GM21786 (cell line): Measurements from ENCODE around the gene CFTR.
"Not testable (repeated sequence)": the region's sequence is repeated elsewhere in the genome, so short reads cannot be mapped to it uniquely, and the experiment has no call there.

Experiments
- ATAC-seq: cut with Tn5 transposase; IDR thresholded peaks from one replicate; pipeline ENCODE4 v1.9.1; 2021; ENCODE audit not compliant: unreplicated experiment

Gene CFTR

GRCh38 chr7:117683430-117684175 is 203.8 kb downstream of the CFTR start:
- no peak for ATAC-seq

GRCh38 chr7:117685795-117686194 is 206.0 kb downstream of the CFTR start:
- ATAC-seq = no peak

GRCh38 chr7:117686311-117686935 is 206.6 kb downstream of the CFTR start:
- ATAC-seq = no peak

- no peak for ATAC-seq
Observed at GRCh38 chr7:117688126-117688525, 208.3 kb downstream of the CFTR start.

GRCh38 chr7:117689406-117689805 is 209.6 kb downstream of the CFTR start:
- ATAC-seq = no peak

GRCh38 chr7:117690147-117690546 is 210.3 kb downstream of the CFTR start:
- ATAC-seq = no peak

GRCh38 chr7:117692338-117692737 is 212.5 kb downstream of the CFTR start:
- no peak for ATAC-seq

GRCh38 chr7:117698018-117698417 is 218.2 kb downstream of the CFTR start:
- ATAC-seq = no peak

GRCh38 chr7:117704063-117704462 is 224.2 kb downstream of the CFTR start:
- ATAC-seq = no peak

- ATAC-seq = no peak
Observed at GRCh38 chr7:117705630-117706029, 225.8 kb downstream of the CFTR start.

GRCh38 chr7:117706210-117706609 is 226.4 kb downstream of the CFTR start:
- no peak for ATAC-seq

- ATAC-seq = no peak
Observed at GRCh38 chr7:117707080-117707479, 227.3 kb downstream of the CFTR start.

GRCh38 chr7:117708173-117708572 is 228.3 kb downstream of the CFTR start:
- ATAC-seq = not testable (repeated sequence)

GRCh38 chr7:117711556-117711955 is 231.7 kb downstream of the CFTR start:
- no peak for ATAC-seq

GRCh38 chr7:117715784-117716445 is 236.1 kb downstream of the CFTR start:
- peak; percentile 93 for ATAC-seq

GRCh38 chr7:117716707-117717299 is 237.0 kb downstream of the CFTR start:
- no peak for ATAC-seq

GRCh38 chr7:117717357-117717756 is 237.5 kb downstream of the CFTR start:
- no peak for ATAC-seq
